Inferior parietal cortex (tissue), 1 donor: ENCODE results near the gene BEST1.
"Not testable (repeated sequence)": the region's sequence is repeated elsewhere in the genome, so short reads cannot be mapped to it uniquely, and the experiment has no call there.

ENCODE experiments used
- DNase-seq: peaks from one replicate; pipeline ENCODE4 v3.0.0-alpha.2; 2016; ENCODE audit errors: extremely low spot score

BEST1 gene

DNA sequence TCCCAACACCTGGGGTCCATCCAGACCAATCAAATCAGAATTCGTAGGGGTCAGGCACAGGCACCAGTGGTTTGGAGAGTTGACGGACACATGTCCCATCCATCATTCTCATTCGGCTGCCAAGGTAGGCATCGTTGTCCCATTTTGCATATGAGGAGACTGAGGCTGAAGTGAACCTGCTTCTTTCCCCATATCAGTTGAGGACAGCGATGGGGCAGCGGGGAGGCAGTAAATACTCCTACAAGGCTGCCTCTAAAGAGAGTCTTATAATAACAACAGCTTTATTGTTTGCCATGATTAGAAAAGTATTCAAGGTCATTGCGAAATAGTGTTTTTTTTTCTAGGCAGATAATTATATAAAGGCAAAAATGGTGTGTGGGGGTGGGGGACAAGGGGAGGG is 1.6 kb upstream of the BEST1 start:
- no peak for DNase-seq

DNA sequence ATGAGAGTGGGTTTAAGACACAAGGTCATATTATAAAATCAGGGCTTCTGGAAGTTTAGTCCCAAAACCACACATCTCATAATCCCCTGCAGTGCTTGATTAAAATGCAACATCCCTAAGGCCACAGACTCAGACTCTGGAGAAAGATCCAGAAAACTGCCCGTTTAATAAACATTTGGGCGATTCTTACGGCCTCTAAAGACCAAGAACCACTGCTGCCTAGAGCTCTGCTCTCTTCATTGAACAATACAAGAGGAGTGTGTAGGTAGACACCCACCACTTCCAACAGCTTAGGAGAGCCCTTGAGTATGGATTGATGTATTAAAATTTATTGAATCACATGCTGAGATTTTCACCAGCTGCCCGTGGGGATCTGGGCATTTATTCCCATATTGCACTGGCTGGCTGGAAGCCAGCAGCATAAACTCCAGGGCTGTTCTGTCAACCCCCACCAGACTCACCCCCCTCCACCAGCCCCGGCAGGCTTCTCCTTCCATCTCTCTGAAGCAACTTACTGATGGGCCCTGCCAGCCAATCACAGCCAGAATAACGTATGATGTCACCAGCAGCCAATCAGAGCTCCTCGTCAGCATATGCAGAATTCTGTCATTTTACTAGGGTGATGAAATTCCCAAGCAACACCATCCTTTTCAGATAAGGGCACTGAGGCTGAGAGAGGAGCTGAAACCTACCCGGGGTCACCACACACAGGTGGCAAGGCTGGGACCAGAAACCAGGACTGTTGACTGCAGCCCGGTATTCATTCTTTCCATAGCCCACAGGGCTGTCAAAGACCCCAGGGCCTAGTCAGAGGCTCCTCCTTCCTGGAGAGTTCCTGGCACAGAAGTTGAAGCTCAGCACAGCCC is 749 bp upstream of the BEST1 start:
- peak; percentile 96 for DNase-seq

DNA sequence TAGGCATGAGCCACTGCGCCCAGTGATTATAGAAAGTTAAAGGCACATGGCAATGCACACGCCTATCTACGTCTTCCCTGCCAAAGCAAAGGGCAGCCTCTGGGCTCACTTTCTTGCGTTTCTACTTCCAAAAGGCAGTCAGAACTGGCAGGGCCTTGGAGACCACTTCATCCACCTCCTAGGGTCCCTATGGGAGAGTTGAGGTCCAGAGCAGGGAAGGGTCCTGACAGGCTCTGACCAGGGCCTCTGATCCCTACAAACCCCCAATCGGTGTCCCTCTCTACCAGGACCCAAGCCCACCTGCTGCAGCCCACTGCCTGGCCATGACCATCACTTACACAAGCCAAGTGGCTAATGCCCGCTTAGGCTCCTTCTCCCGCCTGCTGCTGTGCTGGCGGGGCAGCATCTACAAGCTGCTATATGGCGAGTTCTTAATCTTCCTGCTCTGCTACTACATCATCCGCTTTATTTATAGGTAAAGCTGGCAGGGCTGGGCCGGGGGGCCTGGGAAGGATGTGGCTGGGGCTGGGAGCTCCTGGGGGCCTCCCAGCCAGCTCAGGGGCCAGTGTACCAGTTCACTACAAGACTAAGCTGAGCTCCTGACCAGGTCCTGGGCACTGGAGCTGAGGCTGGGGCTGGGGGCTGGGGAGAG is 1.5 kb downstream of the BEST1 start:
- DNase-seq: peak; percentile 3

GRCh38 chr11:61952882-61953281 is 2.7 kb downstream of the BEST1 start:
- DNase-seq: no peak

DNA sequence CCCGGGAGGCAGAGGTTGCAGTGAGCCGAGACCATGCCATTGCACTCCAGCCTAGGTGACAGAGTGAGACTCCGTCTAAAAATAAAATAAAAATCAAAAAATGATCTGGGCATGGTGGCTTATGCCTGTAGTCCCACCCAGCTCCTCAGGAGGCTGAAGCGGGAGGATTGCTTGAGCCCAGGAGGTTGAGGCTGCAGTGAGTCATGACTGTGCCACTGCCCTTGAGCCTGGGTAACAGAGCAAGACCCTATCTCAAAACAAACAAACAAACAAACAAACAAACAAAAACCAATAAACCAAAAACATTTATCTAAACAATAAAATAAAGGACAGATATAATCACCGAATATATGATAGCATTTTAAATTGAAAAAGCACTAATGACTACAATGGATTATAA is 3.5 kb downstream of the BEST1 start:
- not testable (repeated sequence) for DNase-seq

GRCh38 chr11:61954106-61954850 is 4.1 kb downstream of the BEST1 start:
- peak; percentile 9 for DNase-seq

- peak; percentile 30 for DNase-seq
Observed at GRCh38 chr11:61954851-61955421, 4.8 kb downstream of the BEST1 start.

DNA sequence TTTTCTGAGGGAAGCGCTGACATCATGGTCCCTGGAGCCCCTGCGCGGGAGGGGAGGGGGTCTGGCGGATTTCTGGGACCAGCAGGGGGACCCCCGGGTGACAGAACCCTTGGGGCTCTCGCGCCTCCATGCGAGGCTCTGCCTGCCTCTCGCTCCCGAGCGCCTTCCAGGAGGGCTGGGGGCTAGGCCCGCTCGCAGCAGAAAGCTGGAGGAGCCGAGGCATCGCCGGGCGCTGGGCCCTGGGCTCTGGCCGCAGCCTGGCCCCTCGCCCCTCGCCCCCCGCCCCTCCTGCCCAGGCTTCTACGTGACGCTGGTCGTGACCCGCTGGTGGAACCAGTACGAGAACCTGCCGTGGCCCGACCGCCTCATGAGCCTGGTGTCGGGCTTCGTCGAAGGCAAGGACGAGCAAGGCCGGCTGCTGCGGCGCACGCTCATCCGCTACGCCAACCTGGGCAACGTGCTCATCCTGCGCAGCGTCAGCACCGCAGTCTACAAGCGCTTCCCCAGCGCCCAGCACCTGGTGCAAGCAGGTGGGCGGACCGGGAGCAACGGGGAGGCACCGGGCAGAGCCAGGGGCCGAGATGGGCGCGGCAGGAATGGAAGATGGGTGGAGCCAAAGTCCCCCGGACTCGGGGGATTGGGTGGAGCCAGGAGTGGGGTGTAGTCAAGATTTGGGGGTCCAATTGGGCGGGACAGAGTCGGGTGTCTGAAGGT is 5.4 kb downstream of the BEST1 start:
- DNase-seq: no peak

GRCh38 chr11:61956191-61957020 is 6.3 kb downstream of the BEST1 start:
- no peak for DNase-seq

DNA sequence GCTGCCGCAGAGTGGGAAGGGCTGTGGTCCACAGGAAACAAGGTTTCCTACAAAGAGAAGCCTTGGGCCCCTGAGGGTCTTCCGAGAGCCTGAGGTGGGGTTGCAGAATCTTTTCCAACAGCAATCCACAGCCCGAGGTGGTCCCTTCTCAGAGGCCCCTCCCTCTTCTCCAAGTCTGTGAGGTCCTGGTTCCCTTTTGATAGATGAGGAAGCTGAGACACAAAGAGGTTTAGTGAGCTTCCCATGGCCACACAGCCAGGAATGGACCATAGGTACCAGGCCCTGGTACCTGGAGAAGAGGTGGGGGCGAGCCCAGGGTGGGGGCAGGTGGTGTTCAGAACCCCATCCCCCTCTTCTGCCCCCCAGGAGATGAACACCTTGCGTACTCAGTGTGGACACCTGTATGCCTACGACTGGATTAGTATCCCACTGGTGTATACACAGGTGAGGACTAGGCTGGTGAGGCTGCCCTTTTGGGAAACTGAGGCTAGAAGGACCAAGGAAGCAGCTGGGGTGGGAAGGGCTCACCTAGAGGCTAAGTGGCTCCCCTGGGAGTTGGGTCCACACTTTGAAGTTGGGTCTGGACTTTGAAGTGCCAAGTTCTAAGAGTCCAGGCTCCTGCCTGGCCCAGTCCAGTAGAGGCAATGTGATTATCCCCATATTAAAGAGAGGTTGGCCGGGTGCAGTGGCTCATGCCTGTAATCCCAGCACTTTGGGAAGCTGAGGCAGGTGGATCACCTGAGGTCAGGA is 7.0 kb downstream of the BEST1 start:
- DNase-seq: no peak

- no peak for DNase-seq
Observed at GRCh38 chr11:61958590-61958989, 8.4 kb downstream of the BEST1 start.

DNA sequence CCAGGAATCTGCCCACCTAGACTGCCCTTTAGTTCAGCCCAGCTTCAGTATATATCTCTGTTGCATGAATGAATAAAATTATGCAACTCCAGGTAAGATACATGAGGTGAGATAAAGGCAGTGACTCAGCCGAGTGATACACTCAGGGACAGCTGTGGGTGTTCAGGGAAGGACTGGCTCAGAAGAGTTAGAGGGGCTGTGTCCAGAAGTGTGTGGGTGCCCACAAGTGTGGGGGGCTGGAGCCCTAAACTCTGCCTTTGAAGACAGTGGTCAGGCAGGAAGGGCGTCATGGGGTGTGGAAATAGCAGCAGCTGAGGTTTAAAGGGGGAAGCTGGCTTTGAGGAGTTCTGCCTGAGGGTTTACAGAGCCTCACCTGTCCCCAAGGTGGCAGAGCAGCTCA is 9.0 kb downstream of the BEST1 start:
- no peak for DNase-seq

DNA sequence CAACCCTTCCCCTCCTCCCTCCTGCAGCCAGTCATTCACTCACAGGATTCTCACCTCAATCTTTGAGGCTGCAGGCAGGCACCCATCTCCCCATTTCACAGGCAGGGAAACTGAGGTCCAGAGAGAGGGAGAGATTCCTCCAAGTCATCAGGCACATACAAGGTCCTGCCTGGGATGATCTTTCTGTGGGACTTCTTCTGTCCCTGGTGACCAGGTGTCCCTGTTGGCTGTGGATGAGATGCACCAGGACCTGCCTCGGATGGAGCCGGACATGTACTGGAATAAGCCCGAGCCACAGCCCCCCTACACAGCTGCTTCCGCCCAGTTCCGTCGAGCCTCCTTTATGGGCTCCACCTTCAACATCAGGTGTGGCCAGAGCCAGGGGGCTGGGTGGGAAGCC is 9.5 kb downstream of the BEST1 start:
- DNase-seq: no peak

GRCh38 chr11:61960532-61960931 is 10.4 kb downstream of the BEST1 start:
- DNase-seq: no peak

- peak; percentile 73 for DNase-seq
Observed at GRCh38 chr11:61961570-61962212, 11.5 kb downstream of the BEST1 start.

DNA sequence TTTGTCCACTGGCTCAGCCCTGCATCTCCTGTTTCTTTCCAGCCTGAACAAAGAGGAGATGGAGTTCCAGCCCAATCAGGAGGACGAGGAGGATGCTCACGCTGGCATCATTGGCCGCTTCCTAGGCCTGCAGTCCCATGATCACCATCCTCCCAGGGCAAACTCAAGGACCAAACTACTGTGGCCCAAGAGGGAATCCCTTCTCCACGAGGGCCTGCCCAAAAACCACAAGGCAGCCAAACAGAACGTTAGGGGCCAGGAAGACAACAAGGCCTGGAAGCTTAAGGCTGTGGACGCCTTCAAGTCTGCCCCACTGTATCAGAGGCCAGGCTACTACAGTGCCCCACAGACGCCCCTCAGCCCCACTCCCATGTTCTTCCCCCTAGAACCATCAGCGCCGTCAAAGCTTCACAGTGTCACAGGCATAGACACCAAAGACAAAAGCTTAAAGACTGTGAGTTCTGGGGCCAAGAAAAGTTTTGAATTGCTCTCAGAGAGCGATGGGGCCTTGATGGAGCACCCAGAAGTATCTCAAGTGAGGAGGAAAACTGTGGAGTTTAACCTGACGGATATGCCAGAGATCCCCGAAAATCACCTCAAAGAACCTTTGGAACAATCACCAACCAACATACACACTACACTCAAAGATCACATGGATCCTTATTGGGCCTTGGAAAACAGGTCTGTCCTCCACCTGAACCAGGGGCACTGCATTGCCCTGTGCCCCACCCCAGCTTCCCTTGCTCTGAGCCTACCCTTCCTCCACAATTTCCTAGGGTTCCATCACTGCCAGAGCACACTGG is 12.3 kb downstream of the BEST1 start:
- DNase-seq: no peak

DNA sequence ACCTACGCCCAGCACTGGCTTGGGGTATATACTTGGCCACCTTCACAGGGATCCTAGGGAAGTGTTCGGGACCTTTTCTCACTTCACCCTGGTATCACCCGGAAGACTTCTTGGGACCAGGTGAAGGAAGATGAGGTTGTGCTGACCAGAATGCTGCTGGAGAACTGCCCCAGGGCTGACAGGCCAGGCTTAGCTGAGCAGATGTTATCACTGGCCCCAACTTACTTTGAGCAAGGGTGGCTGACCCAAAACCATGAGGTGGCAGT is 12.8 kb downstream of the BEST1 start:
- no peak for DNase-seq

- DNase-seq: peak; percentile 57
Observed at GRCh38 chr11:61963282-61964057, 13.3 kb downstream of the BEST1 start.
